ENCODE data around the gene PCLO.

GRCh38 chr7:82741493-82741892 lies 421.2 kb downstream of the PCLO start:
- TF ChIP-seq BHLHE40 (IDR thresholded peaks at IDR 0.05; ENCODE audit: borderline replicate concordance) (no peak), SP1 (IDR thresholded peaks at IDR 0.05) (no peak), FOXM1 (IDR thresholded peaks at IDR 0.05; ENCODE audit: borderline replicate concordance) (no peak), HDGF (IDR thresholded peaks at IDR 0.05; ENCODE audit: borderline replicate concordance) (no peak), ZNF384 (IDR thresholded peaks at IDR 0.05) (no peak), PKNOX1 (IDR thresholded peaks at IDR 0.05) (no peak), FOXK2 (IDR thresholded peaks at IDR 0.05) (no peak), TARDBP (IDR thresholded peaks at IDR 0.05) (no peak)
